Muscle layer of duodenum (tissue), 2 donors: ENCODE data around the gene LMF1.

Source experiments
- H3K27ac ChIP-seq: one replicate; pipeline ENCODE4 v1.7.0; 2013; ENCODE audit warnings: mild to moderate bottlenecking, low read length
- H3K27me3 ChIP-seq: one replicate; pipeline ENCODE4 v1.7.0; 2013; ENCODE audit warnings: low read depth, mild to moderate bottlenecking, control low read depth, low read length
- H3K36me3 ChIP-seq, 2 donors: one replicate each; pipeline ENCODE4 v1.7.0; 2013; ENCODE audit warnings: low read length in 2 of 2, control low read depth in 1 of 2, mild to moderate bottlenecking in 1 of 2; ENCODE audit not compliant: insufficient read depth in 2 of 2, control insufficient read depth in 1 of 2
- H3K4me1 ChIP-seq, 2 donors: one replicate each; pipeline ENCODE4 v1.7.0; 2013; ENCODE audit warnings: low read length in 2 of 2, mild to moderate bottlenecking in 2 of 2, control low read depth in 1 of 2, moderate library complexity in 1 of 2; ENCODE audit not compliant: insufficient read depth in 2 of 2, control insufficient read depth in 1 of 2
- H3K4me3 ChIP-seq, 2 donors: one replicate each; pipeline ENCODE4 v1.7.0; 2013; ENCODE audit warnings: low read length in 2 of 2, low read depth in 1 of 2, mild to moderate bottlenecking in 1 of 2
- H3K9me3 ChIP-seq, 2 donors: one replicate each; pipeline ENCODE4 v1.7.0; 2013; ENCODE audit warnings: low read length in 2 of 2, control low read depth in 1 of 2, mild to moderate bottlenecking in 1 of 2; ENCODE audit not compliant: control insufficient read depth in 1 of 2
- donor health status: healthy.

The LMF1 gene

GRCh38 chr16:923184-923583, 47.6 kb downstream of the LMF1 start:
- no peaks in the 10 kb centered on the region for H3K4me1 ChIP-seq
- H3K9me3 ChIP-seq = no peaks in the 10 kb centered on the region
- H3K4me3 ChIP-seq = no peak overlapping the region
- H3K27me3 ChIP-seq = no peaks in the 10 kb centered on the region
- H3K27ac ChIP-seq = no peak overlapping the region
- peaks cover 0 to 12% of the 10 kb centered on the region in 2 donors for H3K36me3 ChIP-seq

GRCh38 chr16:922051-922450, 48.7 kb downstream of the LMF1 start:
- Histone ChIP-seq H3K9me3 (no peaks in the 10 kb centered on the region), H3K4me1 (no peaks in the 10 kb centered on the region), H3K27ac (no peak overlapping the region), H3K4me3 (no peak overlapping the region), H3K36me3 (peaks cover 0 to 12% of the 10 kb centered on the region in 2 donors), H3K27me3 (no peaks in the 10 kb centered on the region)

- H3K4me3 ChIP-seq = no peak overlapping the region
- H3K4me1 ChIP-seq = no peaks in the 10 kb centered on the region
- H3K27ac ChIP-seq = peak overlapping the region; percentile 14
- H3K36me3 ChIP-seq = peaks cover 0 to 12% of the 10 kb centered on the region in 2 donors
- H3K27me3 ChIP-seq = no peaks in the 10 kb centered on the region
- H3K9me3 ChIP-seq = no peaks in the 10 kb centered on the region
These were observed 49.4 kb downstream of the LMF1 start for GRCh38 chr16:921321-921905.

- H3K9me3 ChIP-seq = no peaks in the 10 kb centered on the region
- H3K4me3 ChIP-seq = no peak overlapping the region
- H3K27ac ChIP-seq = peak overlapping the region; percentile 14
- no peaks in the 10 kb centered on the region for H3K4me1 ChIP-seq
- H3K27me3 ChIP-seq = no peaks in the 10 kb centered on the region
- H3K36me3 ChIP-seq = peaks cover 0 to 12% of the 10 kb centered on the region in 2 donors
These were observed 50.1 kb downstream of the LMF1 start for GRCh38 chr16:920717-921116.

- Histone ChIP-seq H3K4me1 (no peaks in the 10 kb centered on the region), H3K27ac (no peak overlapping the region), H3K4me3 (no peak overlapping the region)
These were observed 50.6 kb downstream of the LMF1 start for GRCh38 chr16:920051-920681.

GRCh38 chr16:919658-920050, 51.1 kb downstream of the LMF1 start:
- Histone ChIP-seq H3K36me3 (peaks cover 0 to 12% of the 10 kb centered on the region in 2 donors), H3K27ac (no peak overlapping the region), H3K4me3 (no peak overlapping the region), H3K27me3 (no peaks in the 10 kb centered on the region), H3K4me1 (no peaks in the 10 kb centered on the region), H3K9me3 (no peaks in the 10 kb centered on the region)

More at GRCh38 chr16:920051-920681, 50.6 kb downstream of the LMF1 start:
- Histone ChIP-seq H3K36me3 (peaks cover 0 to 12% of the 10 kb centered on the region in 2 donors), H3K27me3 (no peaks in the 10 kb centered on the region), H3K9me3 (no peaks in the 10 kb centered on the region)

- H3K9me3 ChIP-seq = no peaks in the 10 kb centered on the region
- H3K4me1 ChIP-seq = no peaks in the 10 kb centered on the region
- H3K27ac ChIP-seq = no peak overlapping the region
- peaks cover 0 to 12% of the 10 kb centered on the region in 2 donors for H3K36me3 ChIP-seq
- no peaks in the 10 kb centered on the region for H3K27me3 ChIP-seq
- H3K4me3 ChIP-seq = no peak overlapping the region
These were observed 51.8 kb downstream of the LMF1 start for GRCh38 chr16:918741-919657.

GRCh38 chr16:918068-918467, 52.7 kb downstream of the LMF1 start:
- Histone ChIP-seq H3K27ac (no peak overlapping the region), H3K36me3 (peaks cover 0 to 8% of the 10 kb centered on the region in 2 donors), H3K9me3 (no peaks in the 10 kb centered on the region), H3K27me3 (no peaks in the 10 kb centered on the region), H3K4me3 (no peak overlapping the region), H3K4me1 (no peaks in the 10 kb centered on the region)

GRCh38 chr16:917591-918061, 53.2 kb downstream of the LMF1 start:
- H3K4me3 ChIP-seq = no peak overlapping the region
- H3K27me3 ChIP-seq = no peaks in the 10 kb centered on the region
- peaks cover 0 to 11% of the 10 kb centered on the region in 2 donors for H3K36me3 ChIP-seq
- no peak overlapping the region for H3K27ac ChIP-seq
- H3K9me3 ChIP-seq = no peaks in the 10 kb centered on the region
- no peaks in the 10 kb centered on the region for H3K4me1 ChIP-seq

GRCh38 chr16:916035-916799, 54.6 kb downstream of the LMF1 start:
- Histone ChIP-seq H3K36me3 (peaks cover 0 to 13% of the 10 kb centered on the region in 2 donors), H3K4me3 (no peak overlapping the region), H3K27me3 (no peaks in the 10 kb centered on the region), H3K9me3 (no peaks in the 10 kb centered on the region), H3K4me1 (no peaks in the 10 kb centered on the region), H3K27ac (no peak overlapping the region)

GRCh38 chr16:915546-915945, 55.2 kb downstream of the LMF1 start:
- H3K4me1 ChIP-seq = no peaks in the 10 kb centered on the region
- peaks cover 0 to 13% of the 10 kb centered on the region in 2 donors for H3K36me3 ChIP-seq
- no peak overlapping the region for H3K27ac ChIP-seq
- H3K4me3 ChIP-seq = no peak overlapping the region
- no peaks in the 10 kb centered on the region for H3K9me3 ChIP-seq
- H3K27me3 ChIP-seq = no peaks in the 10 kb centered on the region
